Spleen (tissue), 11 donors: ENCODE results near the gene ZKSCAN1. TPM values are rescaled to one million over a fixed set of nuclear protein-coding genes. Genes with fewer than 3 reads are reported as not detected.

Experiments used
- DNase-seq: peaks from one replicate; pipeline ENCODE4 v3.0.0-alpha.2; 2020
- H3K27ac ChIP-seq, 8 donors: fragments of 200-600 bp; sonication (generic) in 7 of 8; 1 replicate in 4 of 8; 2 replicates in 4 of 8; pipeline versions ENCODE4 v1.5.0 to v1.8.0; 2016 to 2021; ENCODE audit warnings: inconsistent platforms in 4 of 8, mild to moderate bottlenecking in 4 of 8, moderate library complexity in 1 of 8
- H3K27me3 ChIP-seq, 7 donors: fragments of 200-600 bp; sonication (generic) in 6 of 7; replicated peaks in 1 of 7; 1 replicate in 4 of 7; 2 replicates in 3 of 7; pipeline versions ENCODE4 v1.5.0 to v1.8.0; 2016 to 2021; ENCODE audit warnings: inconsistent platforms in 3 of 7, mild to moderate bottlenecking in 1 of 7
- H3K36me3 ChIP-seq, 6 donors: fragments of 200-600 bp; sonication (generic) in 5 of 6; 1 replicate in 4 of 6; 2 replicates in 2 of 6; pipeline versions ENCODE4 v1.5.0 to v1.8.0; 2016 to 2021; ENCODE audit warnings: inconsistent platforms in 2 of 6
- H3K4me1 ChIP-seq, 6 donors: fragments of 200-600 bp; sonication (generic) in 5 of 6; 1 replicate in 3 of 6; 2 replicates in 3 of 6; pipeline versions ENCODE4 v1.5.0 to v1.8.0; 2016 to 2021; ENCODE audit warnings: inconsistent platforms in 3 of 6
- H3K4me3 ChIP-seq, 8 donors: fragments of 200-600 bp; sonication (generic) in 7 of 8; 1 replicate in 4 of 8; 2 replicates in 4 of 8; pipeline versions ENCODE4 v1.5.0 to v1.8.0; 2016 to 2021; ENCODE audit warnings: inconsistent platforms in 4 of 8, mild to moderate bottlenecking in 4 of 8, moderate library complexity in 2 of 8
- H3K9me3 ChIP-seq, 8 donors: fragments of 200-600 bp; sonication (generic) in 7 of 8; 1 replicate in 4 of 8; 2 replicates in 4 of 8; pipeline versions ENCODE4 v1.5.0 to v1.8.0; 2016 to 2021; ENCODE audit warnings: inconsistent platforms in 4 of 8
- POLR2A ChIP-seq, 3 donors: fragments of 450-650 bp; IDR thresholded peaks; one replicate each; pipeline ENCODE4 v1.5.1; 2017; ENCODE audit warnings: antibody characterized with exemption in 3 of 3, mild to moderate bottlenecking in 1 of 3
- POLR2AphosphoS5 ChIP-seq, 3 donors: sonication (generic); formaldehyde crosslinking; IDR thresholded peaks; one replicate each; pipeline ENCODE4 v1.5.1; 2017; ENCODE audit warnings: antibody characterized with exemption in 3 of 3
- WGBS, 5 donors: extraction: QIAGEN DNeasy Blood & Tissue Kit in 3 of 5; methylation state at CpG; one replicate each; pipeline versions ENCODE4 v1.1.5 to v1.1.7; 2013 to 2018; 5-methylcytosine and 5-hydroxymethylcytosine counted together
- intact Hi-C: fragments of 100-400 bp; cut with DNase I; formaldehyde crosslinking; loops from one replicate; pipeline ENCODE4 v1.15.0; 2023; ENCODE audit warnings: low total_unique reads
- polyA plus RNA-seq, 3 donors: library from polyadenylated mRNA; stranded (reverse); fragments of 200-250 nt; gene quantifications; one replicate each; pipeline ENCODE4 v1.2.1, GENCODE V29; 2013
- total RNA-seq, 7 donors: library from RNA; depleted of rRNA in 3 of 7; stranded (reverse); fragments of >200 nt in 3 of 7; fragmentation: NEBNext Ultra II Directional in 4 of 7; extraction: Animal tissue kit (Norgen Biotek cat#: 25700) in 4 of 7; gene quantifications; one replicate each; pipeline versions ENCODE4 v1.1.0 to v1.2.1, GENCODE V29; 2016 to 2021
- TF ChIP-seq, protein P1 (sequence below), 11 experiments: fragments of 200-600 bp in 7 of 11; fragments of 450-650 bp in 4 of 11; sonication (generic) in 4 of 11; IDR thresholded peaks in 8 of 11; conservative IDR thresholded peaks in 3 of 11; 1 replicate in 7 of 11; 2 replicates in 4 of 11; pipeline versions ENCODE4 v1.4.0 to v1.8.0; 2016 to 2021; ENCODE audit warnings: antibody characterized with exemption in 11 of 11, inconsistent platforms in 4 of 11, mild to moderate bottlenecking in 1 of 11
- donor health status: healthy with polysubstance abuse.
- donor health status: DM: no; HTN: no; CAD: no; lungs with moderate emphysema.
- donor health status: DM: no; HTN: no; CAD: no.
- donor health status: Bipolar disorder and iron deficiency.
- donor health status: healthy.
- donor health status: DM: no; HTN: no; CAD: no.
- donor health status: DM: yes; HTN: yes; CAD: no.

ZKSCAN1 gene
- total and polyA plus RNA-seq, 10 donors = 7.3 to 77.9 (median 32.7) TPM

DNA sequence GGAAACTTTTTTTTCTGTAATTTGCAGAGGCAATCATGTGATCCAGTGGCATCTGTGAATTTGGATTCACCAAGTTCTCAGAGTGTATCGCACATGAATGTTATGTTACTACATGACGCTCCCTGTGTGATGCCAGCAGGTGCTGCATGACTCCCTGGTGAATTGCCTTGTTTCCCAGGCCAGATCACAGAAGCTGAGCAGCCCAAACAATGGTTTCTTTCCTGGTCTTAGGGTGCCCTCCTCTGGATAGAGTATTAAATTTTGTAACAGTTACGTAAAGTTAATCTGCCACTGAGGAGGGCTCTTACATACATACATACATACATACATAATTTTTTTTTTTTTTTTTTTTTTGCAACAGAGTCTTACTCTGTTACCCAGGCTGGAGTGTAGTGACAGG, 37.8 kb downstream of the ZKSCAN1 start:
- no peaks in the 10 kb centered on the region for H3K9me3 ChIP-seq
- no peak for DNase-seq
- no peaks in the 10 kb centered on the region for H3K27me3 ChIP-seq
- TF ChIP-seq POLR2AphosphoS5 (IDR thresholded peaks at IDR 0.05) = no peak
- TF ChIP-seq, protein P1, sequence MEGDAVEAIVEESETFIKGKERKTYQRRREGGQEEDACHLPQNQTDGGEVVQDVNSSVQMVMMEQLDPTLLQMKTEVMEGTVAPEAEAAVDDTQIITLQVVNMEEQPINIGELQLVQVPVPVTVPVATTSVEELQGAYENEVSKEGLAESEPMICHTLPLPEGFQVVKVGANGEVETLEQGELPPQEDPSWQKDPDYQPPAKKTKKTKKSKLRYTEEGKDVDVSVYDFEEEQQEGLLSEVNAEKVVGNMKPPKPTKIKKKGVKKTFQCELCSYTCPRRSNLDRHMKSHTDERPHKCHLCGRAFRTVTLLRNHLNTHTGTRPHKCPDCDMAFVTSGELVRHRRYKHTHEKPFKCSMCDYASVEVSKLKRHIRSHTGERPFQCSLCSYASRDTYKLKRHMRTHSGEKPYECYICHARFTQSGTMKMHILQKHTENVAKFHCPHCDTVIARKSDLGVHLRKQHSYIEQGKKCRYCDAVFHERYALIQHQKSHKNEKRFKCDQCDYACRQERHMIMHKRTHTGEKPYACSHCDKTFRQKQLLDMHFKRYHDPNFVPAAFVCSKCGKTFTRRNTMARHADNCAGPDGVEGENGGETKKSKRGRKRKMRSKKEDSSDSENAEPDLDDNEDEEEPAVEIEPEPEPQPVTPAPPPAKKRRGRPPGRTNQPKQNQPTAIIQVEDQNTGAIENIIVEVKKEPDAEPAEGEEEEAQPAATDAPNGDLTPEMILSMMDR (IDR thresholded peaks at IDR 0.05 in 8 of 11, conservative IDR thresholded peaks at IDR 0.05 in 3 of 11) = peak in 2 of 11 experiments; percentile 27 to 41
- no peak overlapping the region for H3K27ac ChIP-seq
- H3K36me3 ChIP-seq = peaks cover 2 to 21% (median 15%) of the 10 kb centered on the region in 6 donors
- H3K4me3 ChIP-seq = no peak overlapping the region
- H3K4me1 ChIP-seq = peaks cover 5 to 35% (median 17%) of the 10 kb centered on the region in 6 donors
- intact Hi-C loops = no loop called here
- 48 to 73% (median 63%) methylated on average over 3 of the region's 3 CpGs for WGBS, 5 donors

DNA sequence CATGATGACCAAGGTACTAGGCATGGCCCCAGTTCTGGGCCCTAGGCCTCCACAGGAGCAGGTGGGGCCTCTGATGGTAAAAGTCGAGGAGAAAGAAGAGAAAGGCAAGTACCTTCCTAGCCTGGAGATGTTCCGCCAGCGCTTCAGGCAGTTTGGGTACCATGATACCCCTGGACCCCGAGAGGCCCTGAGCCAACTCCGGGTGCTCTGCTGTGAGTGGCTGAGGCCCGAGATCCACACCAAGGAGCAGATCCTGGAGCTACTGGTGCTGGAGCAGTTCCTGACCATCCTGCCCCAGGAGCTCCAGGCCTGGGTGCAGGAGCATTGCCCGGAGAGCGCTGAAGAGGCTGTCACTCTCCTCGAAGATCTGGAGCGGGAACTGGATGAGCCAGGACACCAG, 41.6 kb downstream of the ZKSCAN1 start:
- no peaks in the 10 kb centered on the region for H3K27me3 ChIP-seq
- H3K27ac ChIP-seq = no peak overlapping the region
- intact Hi-C loops = no loop called here
- WGBS, 5 donors = 93 to 98% (median 95%) methylated on average over 10 of the region's 10 CpGs
- TF ChIP-seq POLR2AphosphoS5 (IDR thresholded peaks at IDR 0.05) (no peak), POLR2A (IDR thresholded peaks at IDR 0.05) (no peak)
- TF ChIP-seq, protein P1 (IDR thresholded peaks at IDR 0.05 in 8 of 11, conservative IDR thresholded peaks at IDR 0.05 in 3 of 11) = no peak
- no peaks in the 10 kb centered on the region for H3K9me3 ChIP-seq
- no peak overlapping the region for H3K4me3 ChIP-seq
- no peak for DNase-seq
- peaks cover 2 to 59% (median 23%) of the 10 kb centered on the region in 6 donors for H3K36me3 ChIP-seq
- peaks cover 0 to 11% (median under 1%) of the 10 kb centered on the region in 6 donors for H3K4me1 ChIP-seq

DNA sequence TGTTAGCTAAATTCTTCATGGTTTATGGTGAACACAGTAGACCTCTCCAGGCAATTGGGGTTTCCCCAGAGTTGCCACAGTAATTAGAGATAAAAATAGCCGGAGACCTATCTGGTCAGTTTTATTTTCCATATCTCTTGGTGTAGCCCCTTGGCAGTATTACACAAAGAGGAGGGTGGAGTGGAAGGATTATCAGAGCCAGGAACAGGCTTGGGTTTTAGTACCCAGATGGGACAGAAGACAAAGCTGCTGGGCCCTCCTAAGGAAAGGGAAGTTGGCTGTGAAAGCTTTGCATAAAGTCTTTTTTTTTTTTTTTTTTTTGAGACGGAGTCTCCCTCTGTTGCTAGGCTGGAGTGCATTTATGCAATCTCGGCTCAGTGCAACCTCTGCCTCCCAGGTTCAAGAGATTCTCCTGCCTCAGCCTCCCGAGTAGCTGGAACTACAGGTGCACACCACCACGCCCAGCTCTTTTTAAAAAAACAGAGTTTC, 43.9 kb downstream of the ZKSCAN1 start:
- DNase-seq = no peak
- no peak overlapping the region for H3K27ac ChIP-seq
- H3K4me1 ChIP-seq = peaks cover 0 to 7% (median 0%) of the 10 kb centered on the region in 6 donors
- intact Hi-C loops = no loop called here
- no peaks in the 10 kb centered on the region for H3K27me3 ChIP-seq
- H3K4me3 ChIP-seq = no peak overlapping the region
- no peaks in the 10 kb centered on the region for H3K9me3 ChIP-seq
- peaks cover 4 to 82% (median 40%) of the 10 kb centered on the region in 6 donors for H3K36me3 ChIP-seq
- no peak for TF ChIP-seq POLR2A (IDR thresholded peaks at IDR 0.05)
- TF ChIP-seq, protein P1 (IDR thresholded peaks at IDR 0.05 in 8 of 11, conservative IDR thresholded peaks at IDR 0.05 in 3 of 11) = no peak
- TF ChIP-seq POLR2AphosphoS5 (IDR thresholded peaks at IDR 0.05) = no peak
- WGBS, 5 donors = 74 to 88% (median 81%) methylated on average over 5 of the region's 5 CpGs

DNA sequence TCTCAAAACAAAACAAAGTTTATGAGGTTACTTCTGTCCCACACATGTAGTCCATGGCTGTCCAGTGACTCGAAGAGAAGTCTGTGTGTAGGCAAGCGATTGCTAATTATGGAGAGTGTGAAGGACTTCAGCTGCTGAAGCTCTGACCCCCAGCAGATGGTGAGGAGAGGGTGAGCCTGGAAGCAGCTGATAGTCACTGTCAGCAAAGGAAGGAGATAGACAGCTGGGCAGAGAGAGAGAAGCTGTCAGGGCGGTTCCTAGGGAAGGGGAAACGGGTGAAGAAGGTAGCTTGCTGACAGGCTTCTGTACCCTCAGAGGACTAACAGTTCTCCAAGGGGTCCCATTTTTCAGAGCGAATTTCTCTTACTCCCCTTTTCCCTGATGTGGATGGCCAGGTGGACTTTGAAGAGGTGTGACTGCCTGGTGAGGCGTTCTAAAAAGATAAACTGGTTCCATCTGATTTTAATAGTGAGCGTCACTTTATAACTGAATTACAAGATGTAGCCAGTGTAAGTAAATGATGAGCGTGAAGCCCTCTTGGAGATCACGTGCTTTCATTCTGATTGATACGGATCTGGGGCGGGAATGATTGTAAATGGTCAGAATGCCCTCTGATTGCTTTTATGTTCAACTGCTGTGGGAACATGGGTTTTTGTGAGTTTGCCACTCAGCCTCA, 46.3 kb downstream of the ZKSCAN1 start:
- H3K36me3 ChIP-seq = peaks cover 4 to 100% (median 45%) of the 10 kb centered on the region in 6 donors

More for the DNA sequence above, 46.3 kb downstream of the ZKSCAN1 start:
- Histone ChIP-seq H3K27ac (no peak overlapping the region), H3K9me3 (no peaks in the 10 kb centered on the region), H3K4me3 (no peak overlapping the region), H3K27me3 (no peaks in the 10 kb centered on the region), H3K4me1 (peaks cover 0 to 10% (median 0%) of the 10 kb centered on the region in 6 donors)
- no peak for DNase-seq
- WGBS, 5 donors = 95 to 98% (median 97%) methylated on average over 11 of the region's 11 CpGs
- TF ChIP-seq POLR2AphosphoS5 (IDR thresholded peaks at IDR 0.05) = no peak
- TF ChIP-seq, protein P1 (IDR thresholded peaks at IDR 0.05 in 8 of 11, conservative IDR thresholded peaks at IDR 0.05 in 3 of 11) = no peak
- TF ChIP-seq POLR2A (IDR thresholded peaks at IDR 0.05) = no peak
- intact Hi-C loops = no loop called here
